Measurements from ENCODE around the gene PPFIA3. TPM values are rescaled to one million over a fixed set of nuclear protein-coding genes. Genes with fewer than 3 reads are reported as not detected.

The PPFIA3 gene
- total and polyA plus RNA-seq, 3 donors from 2014 or later, result 8.8 to 13.1 (median 9.2) TPM

GRCh38 chr19:49127674-49128544 is 8.6 kb downstream of the PPFIA3 start:
- no peaks in the 10 kb centered on the region for H3K36me3 ChIP-seq (ENCODE audit: low read depth, missing control alignments)
- TF ChIP-seq POLR2A (IDR thresholded peaks at IDR 0.05) (no peak), CTCF (IDR thresholded peaks at IDR 0.05) (peak in 1 of 3 experiments; percentile 3)
- intact Hi-C loops (cut with DNase I; ENCODE audit: low total_unique reads), result no loop called here
- no peaks in the 10 kb centered on the region for H3K9me3 ChIP-seq
- H3K4me3 ChIP-seq, result peak overlapping the region; percentile 0 to 25
- peak; percentile 96 for DNase-seq
- H3K27me3 ChIP-seq, result no peaks in the 10 kb centered on the region
- peaks cover 7% of the 10 kb centered on the region for H3K4me1 ChIP-seq
- H3K27ac ChIP-seq, result peak overlapping the region in 1 of 2 donors; percentile 36
- WGBS, 2 donors, result 4 to 9% methylated on average over 15 to 57 of the region's 63 CpGs

GRCh38 chr19:49128545-49129237 is 9.3 kb downstream of the PPFIA3 start:
- H3K27me3 ChIP-seq, result no peaks in the 10 kb centered on the region
- DNase-seq, result no peak
- TF ChIP-seq POLR2A (IDR thresholded peaks at IDR 0.05) (no peak), CTCF (IDR thresholded peaks at IDR 0.05) (no peak)
- H3K4me3 ChIP-seq, result peak overlapping the region; percentile 0 to 25
- H3K9me3 ChIP-seq, result no peaks in the 10 kb centered on the region
- 30 to 51% methylated on average over 11 to 15 of the region's 15 CpGs for WGBS, 2 donors
- H3K27ac ChIP-seq, result no peak overlapping the region
- H3K36me3 ChIP-seq (ENCODE audit: low read depth, missing control alignments), result no peaks in the 10 kb centered on the region
- H3K4me1 ChIP-seq, result peaks cover 11% of the 10 kb centered on the region
- intact Hi-C loops (cut with DNase I; ENCODE audit: low total_unique reads), result no loop called here

- no peak overlapping the region for H3K27ac ChIP-seq
- no peaks in the 10 kb centered on the region for H3K36me3 ChIP-seq (ENCODE audit: low read depth, missing control alignments)
- H3K4me3 ChIP-seq, result no peak overlapping the region
- H3K4me1 ChIP-seq, result peaks cover 11% of the 10 kb centered on the region
- no peaks in the 10 kb centered on the region for H3K9me3 ChIP-seq
- WGBS, 2 donors, result 54 to 64% methylated on average over 16 of the region's 16 CpGs
- no peaks in the 10 kb centered on the region for H3K27me3 ChIP-seq
- no peak for DNase-seq
- intact Hi-C loops (cut with DNase I; ENCODE audit: low total_unique reads), result no loop called here
- TF ChIP-seq POLR2A (IDR thresholded peaks at IDR 0.05) (no peak), CTCF (IDR thresholded peaks at IDR 0.05) (no peak)
These were observed 9.9 kb downstream of the PPFIA3 start for GRCh38 chr19:49129238-49129583.

GRCh38 chr19:49130325-49130724 is 11.0 kb downstream of the PPFIA3 start:
- no peak for TF ChIP-seq CTCF (IDR thresholded peaks at IDR 0.05)
- TF ChIP-seq POLR2A (IDR thresholded peaks at IDR 0.05), result no peak
- Histone ChIP-seq H3K9me3 (no peaks in the 10 kb centered on the region), H3K27me3 (no peaks in the 10 kb centered on the region), H3K27ac (no peak overlapping the region), H3K4me1 (peaks cover 11% of the 10 kb centered on the region), H3K4me3 (no peak overlapping the region), H3K36me3 (ENCODE audit: low read depth, missing control alignments) (no peaks in the 10 kb centered on the region)
- WGBS, 2 donors, result 50 to 73% methylated on average over 10 to 24 of the region's 24 CpGs
- no peak for DNase-seq
- intact Hi-C loops (cut with DNase I; ENCODE audit: low total_unique reads), result no loop called here

Data from testis (tissue), 3 donors.